Left lung (tissue), 10 donors: Measurements from ENCODE around the gene MICAL1. TPM values are rescaled to one million over a fixed set of nuclear protein-coding genes. Genes with fewer than 3 reads are reported as not detected.
A peak's percentile ranks its signal among the peaks of the same experiment; 100 is the strongest.

Source experiments
- ATAC-seq: fragments of 200-7000 bp; cut with Tn5 transposase; one replicate; pipeline ENCODE4 v1.9.1; 2020; ENCODE audit warnings: moderate library complexity
- DNase-seq, 4 donors: peaks; one replicate each; pipeline ENCODE4 v3.0.0-alpha.2; 2013 to 2020
- H3K27ac ChIP-seq, 2 donors: fragments of 200-600 bp; sonication (generic) in 1 of 2; one replicate each; pipeline versions ENCODE4 v1.5.0 to v1.8.0; 2020 to 2021
- H3K27me3 ChIP-seq, 2 donors: fragments of 200-600 bp; sonication (generic) in 1 of 2; one replicate each; pipeline versions ENCODE4 v1.5.0 to v1.8.0; 2020 to 2021
- H3K36me3 ChIP-seq, 2 donors: fragments of 200-600 bp; sonication (generic) in 1 of 2; one replicate each; pipeline versions ENCODE4 v1.5.0 to v1.8.0; 2020 to 2021
- H3K4me1 ChIP-seq, 2 donors: fragments of 200-600 bp; one replicate each; pipeline ENCODE4 v1.8.0; 2021
- H3K4me3 ChIP-seq, 2 donors: fragments of 200-600 bp; sonication (generic) in 1 of 2; one replicate each; pipeline versions ENCODE4 v1.5.0 to v1.8.0; 2020 to 2021; ENCODE audit warnings: mild to moderate bottlenecking in 1 of 2
- H3K9me3 ChIP-seq, 2 donors: fragments of 200-600 bp; sonication (generic) in 1 of 2; one replicate each; pipeline versions ENCODE4 v1.5.0 to v1.8.0; 2020 to 2021
- CTCF ChIP-seq, 2 donors: fragments of 200-600 bp; sonication (generic) in 1 of 2; IDR thresholded peaks; one replicate each; pipeline versions ENCODE4 v1.5.0 to v1.8.0; 2021; ENCODE audit warnings: antibody characterized with exemption in 2 of 2
- intact Hi-C, 2 donors: fragments of 100-400 bp; cut with DNase I; formaldehyde crosslinking; loops; one replicate each; pipeline versions ENCODE4 v1.11.2 to v1.14.2; 2022
- polyA plus RNA-seq, 6 donors: library from polyadenylated mRNA; unstranded; fragments of 120-200 nt; gene quantifications; one replicate each; pipeline ENCODE4 v1.2.1, GENCODE V29; 2013; ENCODE audit not compliant: insufficient read length in 6 of 6
- total RNA-seq, 2 donors: library from RNA; stranded (reverse); fragmentation: NEBNext Ultra II Directional; extraction: Animal tissue kit (Norgen Biotek cat#: 25700); gene quantifications; one replicate each; pipeline ENCODE4 v1.2.1, GENCODE V29; 2021
- donor health status: DM: no; HTN: yes; CAD: no.
- donor health status: DM: no; HTN: no; CAD: no.

Gene MICAL1
- total and polyA plus RNA-seq, 8 donors: 55.7 to 70.9 (median 60.5) TPM

- H3K27me3 ChIP-seq: no peaks in the 10 kb centered on the region
- ATAC-seq: no peak
- TF ChIP-seq CTCF (IDR thresholded peaks at IDR 0.05): no peak
- H3K9me3 ChIP-seq: no peaks in the 10 kb centered on the region
- H3K27ac ChIP-seq: no peak overlapping the region
- H3K4me1 ChIP-seq: peaks cover 17 to 66% of the 10 kb centered on the region in 2 donors
- H3K4me3 ChIP-seq: peak overlapping the region in 1 of 2 donors; percentile 5
- intact Hi-C loops: no loop called here
- peaks cover 0 to 35% of the 10 kb centered on the region in 2 donors for H3K36me3 ChIP-seq
- DNase-seq: no peak
Observed at GRCh38 chr6:109480993-109481480, 25.5 kb upstream of the MICAL1 start.

GRCh38 chr6:109478841-109479624 is 23.5 kb upstream of the MICAL1 start:
- H3K27ac ChIP-seq: no peak overlapping the region
- H3K27me3 ChIP-seq: no peaks in the 10 kb centered on the region
- H3K4me3 ChIP-seq: peak overlapping the region in 1 of 2 donors; percentile 14
- DNase-seq (no peak), ATAC-seq (no peak)
- H3K36me3 ChIP-seq: peaks cover 2 to 55% of the 10 kb centered on the region in 2 donors
- peaks cover 21 to 64% of the 10 kb centered on the region in 2 donors for H3K4me1 ChIP-seq
- H3K9me3 ChIP-seq: no peaks in the 10 kb centered on the region
- no peak for TF ChIP-seq CTCF (IDR thresholded peaks at IDR 0.05)
- intact Hi-C loops: no loop called here

- Histone ChIP-seq H3K36me3 (peaks cover 4 to 62% of the 10 kb centered on the region in 2 donors), H3K4me1 (peaks cover 21 to 60% of the 10 kb centered on the region in 2 donors), H3K4me3 (peak overlapping the region in 1 of 2 donors; percentile 14), H3K9me3 (no peaks in the 10 kb centered on the region), H3K27ac (no peak overlapping the region), H3K27me3 (no peaks in the 10 kb centered on the region)
- intact Hi-C loops: no loop called here
- ATAC-seq (no peak), DNase-seq (no peak)
- no peak for TF ChIP-seq CTCF (IDR thresholded peaks at IDR 0.05)
Observed at GRCh38 chr6:109478222-109478805, 22.7 kb upstream of the MICAL1 start.

GRCh38 chr6:109477725-109478124 is 22.2 kb upstream of the MICAL1 start:
- H3K27me3 ChIP-seq: no peaks in the 10 kb centered on the region
- DNase-seq (no peak), ATAC-seq (no peak)
- H3K4me1 ChIP-seq: peaks cover 21 to 60% of the 10 kb centered on the region in 2 donors
- no peak for TF ChIP-seq CTCF (IDR thresholded peaks at IDR 0.05)
- H3K36me3 ChIP-seq: peaks cover 4 to 68% of the 10 kb centered on the region in 2 donors
- no peaks in the 10 kb centered on the region for H3K9me3 ChIP-seq
- no peak overlapping the region for H3K27ac ChIP-seq
- H3K4me3 ChIP-seq: no peak overlapping the region
- intact Hi-C loops: no loop called here

- H3K27ac ChIP-seq: no peak overlapping the region
- peaks cover 4 to 73% of the 10 kb centered on the region in 2 donors for H3K36me3 ChIP-seq
- no peaks in the 10 kb centered on the region for H3K9me3 ChIP-seq
- H3K4me1 ChIP-seq: peaks cover 21 to 56% of the 10 kb centered on the region in 2 donors
- ATAC-seq (no peak), DNase-seq (no peak)
- no peak overlapping the region for H3K4me3 ChIP-seq
- H3K27me3 ChIP-seq: no peaks in the 10 kb centered on the region
- intact Hi-C loops: no loop called here
- no peak for TF ChIP-seq CTCF (IDR thresholded peaks at IDR 0.05)
Observed at GRCh38 chr6:109477184-109477583, 21.6 kb upstream of the MICAL1 start.
